Smooth muscle cell of the pulmonary artery (primary cell): Measurements from ENCODE around the gene C4BPA. TPM values are rescaled to one million over a fixed set of nuclear protein-coding genes. Genes with fewer than 3 reads are reported as not detected.

ENCODE experiments used
- total RNA-seq: library from RNA; depleted of rRNA; stranded (reverse); fragments of >200 nt; gene quantifications from 2 replicates; pipeline ENCODE4 v1.2.3, GENCODE V29; 2014

The C4BPA gene
- total RNA-seq, result not detected in 2 replicates

GRCh38 chr1:207103892-207104373 is at the start of gene C4BPA:
C4BPA (plus strand) TSS chr1:207104233; CDS start chr1:207113026, 8,793 bp downstream.

GRCh38 chr1:207088701-207089626 is 15.1 kb upstream of the C4BPA start, which contains the start of gene C4BPB:
C4BPB (plus strand) TSS chr1:207088860; CDS start chr1:207089532, 672 bp downstream.

Other genes starting within 250 kb of the C4BPA start
- not detected in 2 replicates for gene IL20, start 238.6 kb upstream of the C4BPA start, total RNA-seq
- gene IL24, start 206.8 kb upstream of the C4BPA start, total RNA-seq, result not detected in 2 replicates
- gene FCMR, start 182.3 kb upstream of the C4BPA start, total RNA-seq, result 0.13 TPM in 1 of 2 replicates, not detected in the other
- gene PIGR, start 157.8 kb upstream of the C4BPA start, total RNA-seq, result not detected in 2 replicates
- not detected in 2 replicates for gene FCAMR, start 133.8 kb upstream of the C4BPA start, total RNA-seq
- gene C1orf116, start 71.5 kb upstream of the C4BPA start, total RNA-seq, result under 0.01 and 0.07 TPM in 2 replicates
- gene YOD1, start 53.0 kb upstream of the C4BPA start, total RNA-seq, result 7.1 and 8.5 TPM in 2 replicates
- gene PFKFB2, start 51.0 kb upstream of the C4BPA start, total RNA-seq, result 5.5 and 9.5 TPM in 2 replicates
- gene C4BPB, start 15.4 kb upstream of the C4BPA start, total RNA-seq, result not detected in 2 replicates
- 34.3 and 79.0 TPM in 2 replicates for gene CD55, start 217.4 kb downstream of the C4BPA start, total RNA-seq